ENCODE measurements around the gene NAA50.

NAA50 gene

GRCh38 chr3:113685956-113686721, 59.9 kb downstream of the NAA50 start:
- no peak for TF ChIP-seq ZNF274 (IDR thresholded peaks at IDR 0.05; ENCODE audit: low read depth, low read length)

GRCh38 chr3:113685124-113685523, 60.9 kb downstream of the NAA50 start:
- H3K4me3 ChIP-seq (ENCODE audit: low read length) = no peak overlapping the region
- TF ChIP-seq ZNF274 (IDR thresholded peaks at IDR 0.05; ENCODE audit: low read depth, low read length) = no peak

More at GRCh38 chr3:113685956-113686721, 59.9 kb downstream of the NAA50 start:
- no peak overlapping the region for H3K4me3 ChIP-seq (ENCODE audit: low read length)

GRCh38 chr3:113684271-113684819, 61.7 kb downstream of the NAA50 start:
- TF ChIP-seq ZNF274 (IDR thresholded peaks at IDR 0.05; ENCODE audit: low read depth, low read length) = no peak
- no peak overlapping the region for H3K4me3 ChIP-seq (ENCODE audit: low read length)

GRCh38 chr3:113678773-113679172, 67.3 kb downstream of the NAA50 start:
- H3K4me3 ChIP-seq (ENCODE audit: low read length) = no peak overlapping the region
- no peak for TF ChIP-seq ZNF274 (IDR thresholded peaks at IDR 0.05; ENCODE audit: low read depth, low read length)

GRCh38 chr3:113677737-113678136, 68.3 kb downstream of the NAA50 start:
- H3K4me3 ChIP-seq (ENCODE audit: low read length) = no peak overlapping the region
- TF ChIP-seq ZNF274 (IDR thresholded peaks at IDR 0.05; ENCODE audit: low read depth, low read length) = no peak

GRCh38 chr3:113676261-113676660, 69.8 kb downstream of the NAA50 start:
- TF ChIP-seq ZNF274 (IDR thresholded peaks at IDR 0.05; ENCODE audit: low read depth, low read length) = no peak

GRCh38 chr3:113673593-113673992, 72.5 kb downstream of the NAA50 start:
- no peak for TF ChIP-seq ZNF274 (IDR thresholded peaks at IDR 0.05; ENCODE audit: low read depth, low read length)
- no peak overlapping the region for H3K4me3 ChIP-seq (ENCODE audit: low read length)

More at GRCh38 chr3:113676261-113676660, 69.8 kb downstream of the NAA50 start:
- no peak overlapping the region for H3K4me3 ChIP-seq (ENCODE audit: low read length)

GRCh38 chr3:113668015-113668414, 78.0 kb downstream of the NAA50 start:
- no peak overlapping the region for H3K4me3 ChIP-seq (ENCODE audit: low read length)
- TF ChIP-seq ZNF274 (IDR thresholded peaks at IDR 0.05; ENCODE audit: low read depth, low read length) = no peak

Measured in GM08714 (cell line).